GM19035 (cell line): ENCODE results near the gene LATS1.
"Not testable (repeated sequence)": the region's sequence is repeated elsewhere in the genome, so short reads cannot be mapped to it uniquely, and the experiment has no call there.

Experiments used
- ATAC-seq: cut with Tn5 transposase; IDR thresholded peaks from one replicate; pipeline ENCODE4 v1.9.1; 2021; ENCODE audit not compliant: unreplicated experiment

The LATS1 gene

GRCh38 chr6:149729824-149730223 is 11.9 kb upstream of the LATS1 start:
- ATAC-seq, result no peak

- ATAC-seq, result no peak
Observed at GRCh38 chr6:149728499-149729234, 10.8 kb upstream of the LATS1 start.

- ATAC-seq, result no peak
Observed at GRCh38 chr6:149727793-149728498, 10.0 kb upstream of the LATS1 start.

GRCh38 chr6:149725785-149726184 is 7.9 kb upstream of the LATS1 start:
- ATAC-seq, result no peak

- no peak for ATAC-seq
Observed at GRCh38 chr6:149723771-149724417, 6.0 kb upstream of the LATS1 start.

- no peak for ATAC-seq
Observed at GRCh38 chr6:149723262-149723661, 5.4 kb upstream of the LATS1 start.

GRCh38 chr6:149719531-149719930 is 1.6 kb upstream of the LATS1 start:
- no peak for ATAC-seq

GRCh38 chr6:149717255-149717587 is 680 bp downstream of the LATS1 start:
- no peak for ATAC-seq

- no peak for ATAC-seq
Observed at GRCh38 chr6:149716181-149716963, 1.5 kb downstream of the LATS1 start.

- ATAC-seq, result no peak
Observed at GRCh38 chr6:149714442-149714841, 3.5 kb downstream of the LATS1 start.

- ATAC-seq, result no peak
Observed at GRCh38 chr6:149711711-149712110, 6.2 kb downstream of the LATS1 start.

GRCh38 chr6:149701714-149702113 is 16.2 kb downstream of the LATS1 start:
- ATAC-seq, result no peak

GRCh38 chr6:149699150-149699549 is 18.8 kb downstream of the LATS1 start:
- ATAC-seq, result no peak

- ATAC-seq, result no peak
Observed at GRCh38 chr6:149698175-149698574, 19.7 kb downstream of the LATS1 start.

- no peak for ATAC-seq
Observed at GRCh38 chr6:149696901-149697300, 21.0 kb downstream of the LATS1 start.

- no peak for ATAC-seq
Observed at GRCh38 chr6:149694921-149695320, 23.0 kb downstream of the LATS1 start.

GRCh38 chr6:149691201-149691600 is 26.7 kb downstream of the LATS1 start:
- ATAC-seq, result no peak

GRCh38 chr6:149686230-149686629 is 31.7 kb downstream of the LATS1 start:
- no peak for ATAC-seq

GRCh38 chr6:149683256-149683859 is 34.5 kb downstream of the LATS1 start:
- no peak for ATAC-seq

- not testable (repeated sequence) for ATAC-seq
Observed at GRCh38 chr6:149681845-149682244, 36.1 kb downstream of the LATS1 start.

GRCh38 chr6:149681209-149681608 is 36.7 kb downstream of the LATS1 start:
- no peak for ATAC-seq
